ENCODE results near the gene ZDHHC11. TPM values are rescaled to one million over a fixed set of nuclear protein-coding genes. Genes with fewer than 3 reads are reported as not detected.

Gene ZDHHC11
- total and polyA plus RNA-seq, 2 experiments from 2014 or later, result 8.0 to 29.1 TPM

- Histone ChIP-seq H3K27ac (ENCODE audit: low read depth) (no peak overlapping the region), H2AFZ (no peak overlapping the region), H3K4me3 (no peak overlapping the region), H3K4me2 (no peak overlapping the region), H3K36me3 (ENCODE audit: insufficient read depth) (peaks cover 31% of the 10 kb centered on the region), H3K79me2 (replicated peaks; ENCODE audit: insufficient read depth) (peaks cover 21% of the 10 kb centered on the region), H3F3A (replicated peaks; ENCODE audit: low read depth) (no peaks in the 10 kb centered on the region), H4K20me1 (replicated peaks; ENCODE audit: insufficient read depth) (peaks cover 16% of the 10 kb centered on the region), H3K27me3 (ENCODE audit: insufficient read depth) (no peaks in the 10 kb centered on the region), H3K9me2 (ENCODE audit: insufficient read depth) (no peaks in the 10 kb centered on the region), H3K4me1 (ENCODE audit: insufficient read depth) (no peaks in the 10 kb centered on the region)
- H3K4me3 Mint-ChIP-seq, result no peak overlapping the region
- DNase-seq (ENCODE audit: low spot score), result no peak
- H3K27ac Mint-ChIP-seq, result no peak overlapping the region
- H3K27me3 Mint-ChIP-seq (ENCODE audit: insufficient read depth, low read depth, poor library complexity), result peaks cover 11% of the 10 kb centered on the region
- no peaks in the 10 kb centered on the region for H3K4me1 Mint-ChIP-seq
- no peak for ATAC-seq
- no peak for TF ChIP-seq CREB1 (CRISPR knock-in tag; IDR thresholded peaks at IDR 0.05; ENCODE audit: low read depth)
- no peak for TF ChIP-seq ZNF114 (CRISPR knock-in tag; IDR thresholded peaks at IDR 0.05)
- no peak for TF ChIP-seq ZNF331 (CRISPR knock-in tag; IDR thresholded peaks at IDR 0.05; ENCODE audit: low read depth)
- no peak for TF ChIP-seq ETS1 (IDR thresholded peaks at IDR 0.05)
- no peak for TF ChIP-seq JUNB (IDR thresholded peaks at IDR 0.05; ENCODE audit: unreplicated experiment)
- no peak for TF ChIP-seq ZNF462 (CRISPR knock-in tag; IDR thresholded peaks at IDR 0.05)
- no peak for TF ChIP-seq EZH2phosphoT487 (IDR thresholded peaks at IDR 0.05; ENCODE audit: unreplicated experiment)
- TF ChIP-seq EZH2 (IDR thresholded peaks at IDR 0.05; ENCODE audit: low read depth, unreplicated experiment), result no peak
- no peak for TF ChIP-seq REST (IDR thresholded peaks at IDR 0.05; ENCODE audit: unreplicated experiment)
- no peak for TF ChIP-seq NANOG (IDR thresholded peaks at IDR 0.05; ENCODE audit: borderline replicate concordance)
- no peaks in the 10 kb centered on the region for H3K9me3 Mint-ChIP-seq
- peaks cover 76% of the 10 kb centered on the region for H3K36me3 Mint-ChIP-seq (ENCODE audit: low read depth)
Observed at GRCh38 chr5:875931-876330, 25.1 kb upstream of the ZDHHC11 start.
